Colonic mucosa (tissue), 4 donors: Measurements from ENCODE around the gene FNDC7. TPM values are rescaled to one million over a fixed set of nuclear protein-coding genes. Genes with fewer than 3 reads are reported as not detected.

ENCODE experiments used
- DNase-seq: peaks from one replicate; pipeline ENCODE4 v3.0.0-alpha.2; 2020
- H3K27ac ChIP-seq: fragments of 200-600 bp; one replicate; pipeline ENCODE4 v1.8.0; 2021
- H3K27me3 ChIP-seq: fragments of 200-600 bp; one replicate; pipeline ENCODE4 v1.8.0; 2021
- H3K36me3 ChIP-seq: fragments of 200-600 bp; one replicate; pipeline ENCODE4 v1.8.0; 2021
- H3K4me1 ChIP-seq: fragments of 200-600 bp; one replicate; pipeline ENCODE4 v1.8.0; 2021; ENCODE audit warnings: mild to moderate bottlenecking
- H3K4me3 ChIP-seq: fragments of 200-600 bp; one replicate; pipeline ENCODE4 v1.8.0; 2021
- H3K9ac ChIP-seq, 2 donors: one replicate each; pipeline ENCODE4 v1.7.0; 2013; ENCODE audit warnings: control low read depth in 2 of 2, low read depth in 2 of 2, low read length in 2 of 2
- H3K9me3 ChIP-seq: fragments of 200-600 bp; one replicate; pipeline ENCODE4 v1.8.0; 2021
- intact Hi-C: fragments of 100-400 bp; cut with DNase I; formaldehyde crosslinking; loops from one replicate; pipeline ENCODE4 v1.14.1; 2022
- total RNA-seq, 2 donors: library from RNA; stranded (reverse); fragmentation: NEBNext Ultra II Directional in 1 of 2; extraction: Animal tissue kit (Norgen Biotek cat#: 25700) in 1 of 2; gene quantifications; one replicate each; pipeline ENCODE4 v1.2.1, GENCODE V29; 2021
- TF ChIP-seq, protein P1 (sequence below): fragments of 200-600 bp; IDR thresholded peaks from one replicate; pipeline ENCODE4 v1.8.0; 2022; ENCODE audit warnings: antibody characterized with exemption, mild to moderate bottlenecking
- donor health status: healthy.
- donor health status: DM: no; HTN: no; CAD: no.
- donor health status: DM: no; HTN: no; CAD: no.

FNDC7 gene
- total RNA-seq, 2 donors from 2014 or later: not detected

DNA sequence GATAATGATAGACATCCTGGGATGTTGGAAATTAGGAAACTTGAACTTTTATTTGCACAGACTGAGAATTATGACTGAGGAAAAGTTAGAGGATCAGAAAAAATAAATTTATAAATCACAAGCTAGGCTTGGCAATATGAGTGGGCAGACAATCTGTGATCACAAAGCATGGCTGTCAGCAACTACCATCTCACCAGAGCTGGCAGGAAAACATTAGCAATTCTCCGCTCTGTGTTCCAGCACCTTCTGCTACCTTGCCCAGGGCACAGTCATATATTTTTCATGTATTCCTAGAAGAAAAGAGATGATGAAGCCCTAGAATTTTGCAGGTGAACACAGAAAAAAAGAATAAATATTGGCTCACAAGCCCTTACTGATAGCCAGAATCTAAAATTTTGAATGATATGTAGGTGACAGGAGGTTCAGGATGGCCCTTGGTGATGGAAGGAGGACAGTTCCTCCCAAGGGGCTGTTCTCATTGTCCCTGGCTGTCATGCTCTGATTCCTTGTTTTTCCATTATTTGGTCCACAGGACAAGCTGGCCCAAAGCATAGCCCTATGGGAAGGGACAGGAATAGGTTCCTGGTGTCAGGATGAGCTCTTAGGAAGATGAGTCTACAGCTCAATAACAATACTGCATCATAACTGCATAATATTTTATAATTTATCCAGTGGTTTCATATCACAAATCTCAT lies 21.6 kb downstream of the FNDC7 start:
- intact Hi-C loops: no loop called here
- no peak overlapping the region for H3K9ac ChIP-seq
- DNase-seq: no peak
- H3K9me3 ChIP-seq: no peaks in the 10 kb centered on the region
- H3K27ac ChIP-seq: no peak overlapping the region
- H3K36me3 ChIP-seq: no peaks in the 10 kb centered on the region
- no peak overlapping the region for H3K4me3 ChIP-seq
- TF ChIP-seq, protein P1, sequence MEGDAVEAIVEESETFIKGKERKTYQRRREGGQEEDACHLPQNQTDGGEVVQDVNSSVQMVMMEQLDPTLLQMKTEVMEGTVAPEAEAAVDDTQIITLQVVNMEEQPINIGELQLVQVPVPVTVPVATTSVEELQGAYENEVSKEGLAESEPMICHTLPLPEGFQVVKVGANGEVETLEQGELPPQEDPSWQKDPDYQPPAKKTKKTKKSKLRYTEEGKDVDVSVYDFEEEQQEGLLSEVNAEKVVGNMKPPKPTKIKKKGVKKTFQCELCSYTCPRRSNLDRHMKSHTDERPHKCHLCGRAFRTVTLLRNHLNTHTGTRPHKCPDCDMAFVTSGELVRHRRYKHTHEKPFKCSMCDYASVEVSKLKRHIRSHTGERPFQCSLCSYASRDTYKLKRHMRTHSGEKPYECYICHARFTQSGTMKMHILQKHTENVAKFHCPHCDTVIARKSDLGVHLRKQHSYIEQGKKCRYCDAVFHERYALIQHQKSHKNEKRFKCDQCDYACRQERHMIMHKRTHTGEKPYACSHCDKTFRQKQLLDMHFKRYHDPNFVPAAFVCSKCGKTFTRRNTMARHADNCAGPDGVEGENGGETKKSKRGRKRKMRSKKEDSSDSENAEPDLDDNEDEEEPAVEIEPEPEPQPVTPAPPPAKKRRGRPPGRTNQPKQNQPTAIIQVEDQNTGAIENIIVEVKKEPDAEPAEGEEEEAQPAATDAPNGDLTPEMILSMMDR: no peak
- H3K4me1 ChIP-seq: no peaks in the 10 kb centered on the region
- H3K27me3 ChIP-seq: no peaks in the 10 kb centered on the region

GRCh38 chr1:108742253-108742652 lies 29.5 kb downstream of the FNDC7 start:
- no peak for DNase-seq
- Histone ChIP-seq H3K9me3 (no peaks in the 10 kb centered on the region), H3K27me3 (no peaks in the 10 kb centered on the region), H3K4me3 (no peak overlapping the region), H3K9ac (no peak overlapping the region), H3K27ac (no peak overlapping the region), H3K4me1 (no peaks in the 10 kb centered on the region), H3K36me3 (no peaks in the 10 kb centered on the region)
- TF ChIP-seq, protein P1: no peak
- intact Hi-C loops: no loop called here

- Histone ChIP-seq H3K4me3 (peak overlapping the region; percentile 73), H3K9me3 (no peaks in the 10 kb centered on the region), H3K36me3 (no peaks in the 10 kb centered on the region), H3K4me1 (no peaks in the 10 kb centered on the region), H3K9ac (no peak overlapping the region), H3K27ac (no peak overlapping the region), H3K27me3 (no peaks in the 10 kb centered on the region)
- DNase-seq: no peak
- TF ChIP-seq, protein P1: no peak
- intact Hi-C loops: loop anchor here (2.0 kb wide), 1 partner anchor 51 kb away; no protein-coding TSS in a partner anchor
These were observed 33.3 kb downstream of the FNDC7 start for GRCh38 chr1:108745980-108746381.

- Histone ChIP-seq H3K27ac (peak within 1 kb of the TSS; percentile 99), H3K9me3 (no peaks in the 10 kb centered on the region), H3K4me1 (no peaks in the 10 kb centered on the region), H3K36me3 (no peaks in the 10 kb centered on the region), H3K9ac (peak within 1 kb of the TSS; percentile 84 to 97), H3K27me3 (no peaks in the 10 kb centered on the region), H3K4me3 (peak within 1 kb of the TSS; percentile 73)
- TF ChIP-seq, protein P1: peak; percentile 96
- intact Hi-C loops: loop anchor here (2.0 kb wide), 1 partner anchor 52 kb away; no protein-coding TSS in a partner anchor
- peak; percentile 99 for DNase-seq
These were observed 33.9 kb downstream of the FNDC7 start, which contains the start of gene STXBP3 for GRCh38 chr1:108746382-108747170. STXBP3 (plus strand) TSS chr1:108746674; CDS start chr1:108746738, 64 bp downstream.

GRCh38 chr1:108747171-108747850 lies 34.6 kb downstream of the FNDC7 start:
- Histone ChIP-seq H3K4me3 (peak overlapping the region; percentile 73), H3K9ac (peak overlapping the region; percentile 84 to 97), H3K9me3 (no peaks in the 10 kb centered on the region), H3K36me3 (no peaks in the 10 kb centered on the region), H3K4me1 (no peaks in the 10 kb centered on the region), H3K27me3 (no peaks in the 10 kb centered on the region), H3K27ac (peak overlapping the region; percentile 99)
- intact Hi-C loops: loop anchor here (2.0 kb wide), 1 partner anchor 53 kb away; no protein-coding TSS in a partner anchor
- DNase-seq: peak; percentile 87
- TF ChIP-seq, protein P1: no peak
